AG04450 (cell line): ENCODE data around the gene HMGXB3. TPM values are rescaled to one million over a fixed set of nuclear protein-coding genes. Genes with fewer than 3 reads are reported as not detected.
A peak's percentile ranks its signal among the peaks of the same experiment; 100 is the strongest.
"Not testable (repeated sequence)": the region's sequence is repeated elsewhere in the genome, so short reads cannot be mapped to it uniquely, and the experiment has no call there.

Experiments
- CTCF ChIA-PET: fragments of 300-600, 350-600 bp; formaldehyde crosslinking; extraction: SDS; loops from one replicate; lab custom pipeline; 2022; ENCODE audit warnings: antibody characterized with exemption, inconsistent platforms; lab: Charles Lee
- POLR2A ChIA-PET: fragments of 350-600 bp; formaldehyde crosslinking; extraction: SDS; loops from one replicate; lab custom pipeline; 2021; ENCODE audit warnings: antibody characterized with exemption, inconsistent platforms; lab: Yijun Ruan, JAX
- DNase-seq: peaks from one replicate; pipeline ENCODE4 v3.0.0-alpha.2; 2011; ENCODE audit warnings: low read depth, low spot score
- H3K27ac ChIP-seq: one replicate; pipeline ENCODE4 v1.5.1; 2012; ENCODE audit warnings: low read depth, low read length, control low read depth
- H3K27me3 ChIP-seq: one replicate; pipeline ENCODE4 v1.6.0; 2012; ENCODE audit warnings: low read length; ENCODE audit not compliant: control insufficient read depth, insufficient read depth
- H3K4me3 ChIP-seq: 2 replicates; pipeline ENCODE4 v1.5.1; 2011; ENCODE audit warnings: mild to moderate bottlenecking, low read depth, low read length, control low read depth
- H3K9me3 ChIP-seq: 2 replicates; pipeline ENCODE4 v1.5.1; 2012; ENCODE audit warnings: low read length; ENCODE audit not compliant: control insufficient read depth, insufficient read depth
- CTCF ChIP-seq: IDR thresholded peaks from 2 replicates; pipeline ENCODE4 v1.5.1; 2011; ENCODE audit warnings: low read depth, low read length, control low read depth, inconsistent platforms
- polyA plus RNA-seq: library from polyadenylated mRNA; depleted of rRNA; stranded (reverse); fragments of >200 nt; gene quantifications from 2 replicates; pipeline ENCODE4 v1.2.3, GENCODE V29; 2011

The HMGXB3 gene
- polyA plus RNA-seq, 1 experiment: 37.0 TPM

- DNase-seq: peak; percentile 47
- ChIA-PET POLR2A (interaction anchor here (0.6 kb wide), 1 partner anchor 106 kb away, joined by 3 read pairs; no protein-coding TSS in a partner anchor), CTCF (interaction anchor here (0.6 to 1.4 kb wide), 5 partner anchors 14 to 192 kb away, joined by 3 to 4 read pairs (median 3); no protein-coding TSS in a partner anchor)
- Histone ChIP-seq H3K27ac (peak overlapping the region; percentile 40), H3K27me3 (no peaks in the 10 kb centered on the region), H3K4me3 (no peak overlapping the region), H3K9me3 (no peaks in the 10 kb centered on the region)
- TF ChIP-seq CTCF: no peak
Measured at GRCh38 chr5:150022158-150022531, 21.6 kb downstream of the HMGXB3 start.

GRCh38 chr5:150022681-150023080 is 22.1 kb downstream of the HMGXB3 start:
- Histone ChIP-seq H3K4me3 (no peak overlapping the region), H3K9me3 (no peaks in the 10 kb centered on the region), H3K27me3 (no peaks in the 10 kb centered on the region), H3K27ac (no peak overlapping the region)
- DNase-seq: no peak
- no peak for TF ChIP-seq CTCF
- POLR2A ChIA-PET: interaction anchor here (0.6 to 0.7 kb wide), 2 partner anchors 25 to 106 kb away, joined by 3 to 10 read pairs; no protein-coding TSS in a partner anchor
- CTCF ChIA-PET: interaction anchor here (0.6 to 1.4 kb wide), 6 partner anchors 14 to 195 kb away, joined by 3 to 7 read pairs (median 3); no protein-coding TSS in a partner anchor

- CTCF ChIA-PET: interaction anchor here (0.6 to 1.3 kb wide), 4 partner anchors 13 to 196 kb away, joined by 3 to 7 read pairs (median 3); no protein-coding TSS in a partner anchor
- Histone ChIP-seq H3K27me3 (no peaks in the 10 kb centered on the region), H3K9me3 (no peaks in the 10 kb centered on the region), H3K4me3 (no peak overlapping the region), H3K27ac (no peak overlapping the region)
- TF ChIP-seq CTCF: no peak
- no peak for DNase-seq
- POLR2A ChIA-PET: interaction anchor here (0.7 kb wide), 1 partner anchor 26 kb away, joined by 10 read pairs; no protein-coding TSS in a partner anchor
Measured at GRCh38 chr5:150023136-150023535, 22.6 kb downstream of the HMGXB3 start.

GRCh38 chr5:150024346-150024984 is 23.9 kb downstream of the HMGXB3 start:
- ChIA-PET POLR2A (no interaction called here), CTCF (no interaction called here)
- no peaks in the 10 kb centered on the region for H3K27me3 ChIP-seq
- TF ChIP-seq CTCF: 0 out of 2 replicates have a peak, but pooled peaks have one; percentile 14
- no peak for DNase-seq
- H3K4me3 ChIP-seq: no peak overlapping the region
- H3K9me3 ChIP-seq: no peaks in the 10 kb centered on the region
- H3K27ac ChIP-seq: no peak overlapping the region

GRCh38 chr5:150026682-150027172 is 26.2 kb downstream of the HMGXB3 start:
- ChIA-PET CTCF (no interaction called here), POLR2A (no interaction called here)
- Histone ChIP-seq H3K9me3 (no peaks in the 10 kb centered on the region), H3K27ac (no peak overlapping the region), H3K4me3 (no peak overlapping the region), H3K27me3 (no peaks in the 10 kb centered on the region)
- DNase-seq: no peak
- TF ChIP-seq CTCF: no peak

- H3K27me3 ChIP-seq, H3K9me3 ChIP-seq, H3K4me3 ChIP-seq, H3K27ac ChIP-seq, DNase-seq, POLR2A ChIA-PET: not testable (repeated sequence)
- CTCF ChIA-PET: interaction anchor here (1.1 kb wide), 1 partner anchor 102 kb away, joined by 4 read pairs; no protein-coding TSS in a partner anchor
Measured at GRCh38 chr5:150028047-150028446, 27.5 kb downstream of the HMGXB3 start.
